Raji (cell line): ENCODE data around the gene SGPP2.

Source experiments
- POLR2A ChIP-seq: IDR thresholded peaks from 2 replicates; pipeline ENCODE4 v1.6.1; 2011; ENCODE audit warnings: low read depth, low read length, control low read depth; ENCODE audit not compliant: insufficient read depth

SGPP2 gene

GRCh38 chr2:222495388-222495787 is 71.0 kb downstream of the SGPP2 start:
- TF ChIP-seq POLR2A = no peak

DNA sequence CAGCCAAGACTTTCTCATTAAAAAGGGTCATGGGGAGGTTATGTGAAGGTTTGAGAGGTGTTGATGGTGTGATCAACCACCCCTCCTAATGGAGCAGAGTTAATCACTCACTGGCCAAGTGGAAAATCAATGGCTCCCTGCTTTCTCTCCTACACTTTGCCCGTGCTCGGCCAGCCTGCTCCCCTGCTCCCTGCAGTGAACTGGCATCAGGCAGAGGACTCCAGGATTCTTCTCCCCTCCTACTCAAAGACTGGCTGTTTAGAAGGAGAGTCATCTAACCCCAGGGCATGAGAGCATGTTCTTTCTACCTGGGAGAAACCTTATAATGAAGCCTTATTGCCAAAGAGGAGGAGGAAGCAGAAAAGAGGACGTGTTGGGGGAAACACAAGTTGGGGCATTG is 74.9 kb downstream of the SGPP2 start:
- TF ChIP-seq POLR2A = no peak

DNA sequence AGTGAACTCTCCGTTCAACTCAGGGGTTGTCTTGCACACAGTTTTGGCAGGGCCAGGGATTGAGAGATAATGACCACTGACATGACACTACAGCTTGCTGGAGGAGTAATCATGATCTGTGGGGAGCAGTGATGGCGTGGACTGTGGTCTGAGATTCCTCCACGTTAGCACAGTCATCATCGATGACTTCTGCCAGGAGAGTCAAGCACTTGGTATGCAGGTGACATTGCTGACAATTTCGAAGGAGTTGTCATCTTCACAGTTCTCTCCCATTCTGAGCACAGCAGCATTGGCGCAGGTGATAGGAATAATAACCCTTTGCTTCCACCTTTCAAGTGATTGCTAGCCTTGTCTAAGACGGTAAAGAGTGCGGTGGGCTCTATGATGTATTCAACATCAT is 79.8 kb downstream of the SGPP2 start:
- TF ChIP-seq POLR2A = no peak

- no peak for TF ChIP-seq POLR2A
These were observed 80.4 kb downstream of the SGPP2 start for GRCh38 chr2:222504719-222505118.

- TF ChIP-seq POLR2A = no peak
These were observed 82.0 kb downstream of the SGPP2 start for GRCh38 chr2:222506230-222506935.

DNA sequence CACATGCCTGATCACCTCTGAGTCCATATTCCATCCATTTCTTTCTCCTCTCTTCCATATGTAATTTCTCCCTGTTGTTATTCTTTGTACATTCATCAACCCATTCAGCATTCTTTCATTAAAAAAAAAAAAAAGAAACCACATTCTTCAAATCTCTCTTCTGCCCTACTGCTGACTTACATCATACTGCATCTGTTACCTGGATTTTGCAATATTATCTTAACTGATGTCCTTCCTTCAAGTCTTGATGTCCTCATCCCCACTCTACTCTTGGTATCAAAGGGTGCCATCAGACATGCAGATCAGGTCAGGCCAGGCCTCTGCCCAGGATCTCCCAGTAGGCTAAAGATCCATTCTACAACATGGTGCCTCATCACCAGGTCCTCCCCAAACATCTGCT is 90.6 kb downstream of the SGPP2 start:
- TF ChIP-seq POLR2A = no peak

DNA sequence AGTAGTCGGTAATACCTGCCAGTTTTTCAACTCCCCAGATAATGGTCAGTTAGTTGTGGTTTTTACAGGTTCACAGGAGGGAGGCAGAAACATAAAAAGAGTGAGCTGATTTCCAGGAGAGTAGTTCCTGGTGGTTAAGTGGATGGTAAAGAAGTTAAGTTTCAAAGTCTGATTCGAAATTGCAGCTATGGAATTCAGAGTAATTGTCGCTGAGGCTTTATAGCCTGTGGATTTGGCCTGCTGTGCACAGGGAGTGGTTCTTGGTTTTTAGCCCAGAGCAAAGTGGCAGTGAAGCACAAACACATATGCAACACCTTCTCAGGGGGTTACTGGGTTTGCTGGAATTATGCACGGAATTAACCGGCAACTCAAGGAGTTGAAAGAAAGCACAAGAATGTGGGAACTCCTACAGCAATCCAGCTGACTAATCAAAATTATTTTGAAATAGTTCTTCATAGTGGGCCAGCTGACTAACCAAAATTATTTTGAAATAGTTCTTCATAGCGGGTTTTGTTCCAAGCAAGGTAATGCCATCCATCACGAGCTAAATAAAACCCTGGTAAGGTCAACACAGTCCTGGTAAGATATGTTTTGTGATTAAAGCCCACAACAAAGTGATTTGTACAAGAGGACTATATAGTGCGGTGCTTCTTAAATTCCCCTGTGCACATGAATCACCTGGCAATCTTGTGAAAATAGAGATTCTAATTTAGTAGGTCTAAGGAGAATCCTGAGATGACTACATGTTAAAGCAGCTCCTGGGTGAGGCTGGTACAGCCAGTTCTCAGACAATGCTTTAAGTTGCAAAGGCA is 94.4 kb downstream of the SGPP2 start:
- no peak for TF ChIP-seq POLR2A

DNA sequence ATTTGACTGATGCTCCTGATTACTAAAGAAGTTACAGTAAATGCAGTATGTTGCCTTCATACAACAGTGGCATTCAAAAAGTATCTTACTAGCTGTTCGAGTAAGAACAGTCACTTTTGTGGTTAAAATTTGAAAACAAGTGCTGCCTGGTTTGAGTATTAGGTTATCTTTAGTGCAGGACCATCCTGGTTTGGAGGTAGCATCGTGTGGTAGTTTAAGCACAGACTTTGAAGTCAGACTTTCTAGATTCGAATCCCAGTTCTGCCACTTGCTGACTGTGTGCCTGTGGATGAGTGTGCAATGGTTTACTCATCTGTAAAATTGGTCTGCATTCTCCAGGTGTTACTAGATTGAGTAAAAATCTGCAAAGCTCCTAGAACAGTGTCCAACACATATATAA is 96.8 kb downstream of the SGPP2 start:
- TF ChIP-seq POLR2A = no peak

GRCh38 chr2:222522082-222522481 is 97.7 kb downstream of the SGPP2 start:
- no peak for TF ChIP-seq POLR2A

GRCh38 chr2:222523783-222524544 is 99.6 kb downstream of the SGPP2 start:
- TF ChIP-seq POLR2A = no peak

- TF ChIP-seq POLR2A = no peak
These were observed 101.5 kb downstream of the SGPP2 start for GRCh38 chr2:222525811-222526210.

DNA sequence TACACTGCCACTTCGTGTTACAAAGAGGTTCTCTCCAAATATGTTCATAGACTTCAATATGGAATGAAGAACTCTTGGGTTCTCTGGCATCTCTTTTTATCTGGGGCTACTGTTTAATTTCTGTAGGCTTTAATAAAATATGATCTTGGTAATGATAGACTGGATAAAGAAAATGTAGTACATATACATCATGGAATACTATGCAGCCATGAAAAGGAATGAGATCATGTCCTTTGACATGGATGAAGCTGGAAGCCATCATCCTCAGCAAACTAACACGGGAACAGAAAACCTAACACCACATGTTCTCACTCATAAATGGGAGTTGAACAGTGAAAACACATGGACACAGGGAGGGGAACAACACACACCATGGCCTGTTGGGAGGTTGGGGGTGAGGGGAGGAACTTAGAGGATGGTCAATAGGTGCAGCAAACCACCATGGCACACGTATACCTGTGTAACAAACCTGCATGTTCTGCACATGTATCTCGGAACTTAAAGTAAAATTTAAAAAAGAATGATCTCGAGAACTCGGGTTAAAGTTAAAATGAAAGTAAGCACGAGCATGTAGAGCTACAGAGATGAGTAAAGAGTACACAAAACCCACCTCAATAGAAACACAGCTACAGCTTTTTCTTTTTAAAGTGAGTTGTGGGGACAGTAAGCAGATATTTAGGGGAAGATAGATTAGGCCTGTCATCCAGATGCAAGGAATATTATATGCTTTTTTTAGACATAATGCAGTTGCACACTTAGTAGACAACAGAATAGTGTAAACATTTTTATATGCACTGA is 102.3 kb downstream of the SGPP2 start:
- TF ChIP-seq POLR2A = no peak

- no peak for TF ChIP-seq POLR2A
These were observed 108.0 kb downstream of the SGPP2 start for GRCh38 chr2:222532315-222532714.

DNA sequence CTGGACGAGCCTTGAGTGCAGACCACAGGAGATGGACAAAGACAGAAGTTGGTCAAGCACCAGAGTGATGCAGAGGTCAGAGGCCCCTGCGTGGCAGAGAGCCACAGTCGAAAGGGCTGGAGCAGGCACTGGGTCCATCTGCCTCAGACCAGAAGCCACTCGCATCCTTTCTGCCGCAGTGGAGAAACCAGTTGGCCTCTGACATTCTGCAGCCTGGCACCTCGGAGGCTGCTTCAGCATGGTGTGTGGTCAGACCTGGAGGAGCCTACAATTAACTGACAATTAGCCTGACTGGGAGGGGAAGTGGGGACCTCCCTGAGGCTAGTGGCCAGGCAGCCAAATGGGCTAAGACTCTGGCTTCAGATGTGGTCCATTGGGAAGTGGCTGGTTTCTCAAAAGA is 111.1 kb downstream of the SGPP2 start:
- TF ChIP-seq POLR2A = no peak

DNA sequence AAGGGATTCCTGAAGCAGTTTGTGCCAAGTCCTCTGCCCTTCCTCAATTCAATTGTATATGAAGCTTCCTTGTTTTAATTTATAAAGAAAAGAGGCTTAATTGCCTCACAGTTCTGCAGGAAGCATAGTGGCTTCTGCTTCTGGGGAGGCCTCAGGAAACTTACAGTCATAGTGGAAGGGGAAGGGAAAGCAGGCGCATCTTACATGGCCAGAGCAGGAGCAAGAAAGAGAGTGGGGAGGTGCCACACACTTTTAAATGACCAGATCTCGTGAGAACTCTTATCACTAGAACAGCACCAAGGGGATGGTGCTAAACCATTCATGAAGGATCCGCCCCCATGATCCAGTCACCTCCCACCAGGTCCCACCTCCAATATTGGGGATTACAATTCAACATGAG is 114.2 kb downstream of the SGPP2 start:
- no peak for TF ChIP-seq POLR2A
